C4-2B (cell line): ENCODE results near the gene USP31.

Experiments
- ZFX ChIP-seq: fragments of 450-650 bp; IDR thresholded peaks from 2 replicates; pipeline ENCODE4 v1.6.1; 2017
- TF ChIP-seq, protein P1 (sequence below): fragments of 450-650 bp; conservative IDR thresholded peaks from 2 replicates; pipeline ENCODE4 v1.5.1; 2017; ENCODE audit warnings: mild to moderate bottlenecking

- TF ChIP-seq, protein P1, sequence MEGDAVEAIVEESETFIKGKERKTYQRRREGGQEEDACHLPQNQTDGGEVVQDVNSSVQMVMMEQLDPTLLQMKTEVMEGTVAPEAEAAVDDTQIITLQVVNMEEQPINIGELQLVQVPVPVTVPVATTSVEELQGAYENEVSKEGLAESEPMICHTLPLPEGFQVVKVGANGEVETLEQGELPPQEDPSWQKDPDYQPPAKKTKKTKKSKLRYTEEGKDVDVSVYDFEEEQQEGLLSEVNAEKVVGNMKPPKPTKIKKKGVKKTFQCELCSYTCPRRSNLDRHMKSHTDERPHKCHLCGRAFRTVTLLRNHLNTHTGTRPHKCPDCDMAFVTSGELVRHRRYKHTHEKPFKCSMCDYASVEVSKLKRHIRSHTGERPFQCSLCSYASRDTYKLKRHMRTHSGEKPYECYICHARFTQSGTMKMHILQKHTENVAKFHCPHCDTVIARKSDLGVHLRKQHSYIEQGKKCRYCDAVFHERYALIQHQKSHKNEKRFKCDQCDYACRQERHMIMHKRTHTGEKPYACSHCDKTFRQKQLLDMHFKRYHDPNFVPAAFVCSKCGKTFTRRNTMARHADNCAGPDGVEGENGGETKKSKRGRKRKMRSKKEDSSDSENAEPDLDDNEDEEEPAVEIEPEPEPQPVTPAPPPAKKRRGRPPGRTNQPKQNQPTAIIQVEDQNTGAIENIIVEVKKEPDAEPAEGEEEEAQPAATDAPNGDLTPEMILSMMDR = no peak
- no peak for TF ChIP-seq ZFX
These were observed 77.1 kb downstream of the USP31 start for GRCh38 chr16:23072084-23072599.
